GM10847 (cell line): Measurements from ENCODE around the gene NIPSNAP3A.

ENCODE experiments used
- POLR2A ChIP-seq: IDR thresholded peaks from 2 replicates; pipeline ENCODE4 v1.6.1; 2011; ENCODE audit not compliant: insufficient read length; ENCODE audit errors: extremely low read depth

NIPSNAP3A gene

GRCh38 chr9:104747565-104748358 lies at the start of gene NIPSNAP3A:
TSS of gene NIPSNAP3A (plus strand) at chr9:104747683. CDS start at chr9:104747793, 110 bp downstream.
- peak; percentile 62 for TF ChIP-seq POLR2A

DNA sequence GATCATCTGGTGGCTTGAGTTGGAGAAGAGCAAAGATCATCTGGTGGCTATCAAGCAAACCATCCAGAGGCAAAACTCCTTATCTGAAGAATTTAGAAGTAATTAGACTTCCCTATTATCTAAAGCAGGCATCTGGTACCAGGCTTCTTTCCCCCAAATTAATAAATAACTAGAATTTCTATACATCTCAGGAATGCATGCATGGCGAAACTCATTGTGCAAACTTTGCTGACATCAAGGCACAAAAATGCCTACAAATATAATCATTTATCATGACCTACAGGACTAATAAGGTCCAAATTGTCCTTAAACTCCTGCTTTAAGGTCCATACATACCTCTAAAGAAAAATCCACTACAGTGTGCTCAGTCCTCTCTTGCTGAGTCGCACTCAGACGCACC lies 47.2 kb upstream of the NIPSNAP3A start:
- no peak for TF ChIP-seq POLR2A

GRCh38 chr9:104711604-104712003 lies 35.9 kb upstream of the NIPSNAP3A start:
- TF ChIP-seq POLR2A = no peak

GRCh38 chr9:104725014-104725413 lies 22.5 kb upstream of the NIPSNAP3A start:
- no peak for TF ChIP-seq POLR2A

DNA sequence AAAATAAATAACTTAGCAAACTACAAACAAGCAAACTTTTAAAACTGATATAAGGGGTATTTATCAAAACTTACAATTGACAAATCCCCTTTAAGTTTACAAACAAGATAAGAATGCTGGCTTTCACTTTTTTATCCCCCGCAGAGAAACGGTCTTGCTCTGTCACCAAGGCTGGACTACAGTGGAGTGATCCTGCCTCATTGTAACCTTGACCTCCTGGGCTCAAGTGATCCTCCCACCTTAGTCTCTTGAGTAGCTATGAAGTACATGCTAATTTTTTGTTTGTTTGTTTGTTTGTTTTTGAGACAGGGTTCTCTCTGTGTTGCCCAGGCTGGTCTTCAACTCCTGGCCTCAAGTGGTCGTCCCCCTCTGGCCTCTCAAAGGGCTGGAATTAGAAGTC lies 9.0 kb upstream of the NIPSNAP3A start:
- TF ChIP-seq POLR2A = no peak

GRCh38 chr9:104740621-104741020 lies 6.9 kb upstream of the NIPSNAP3A start:
- no peak for TF ChIP-seq POLR2A

GRCh38 chr9:104743376-104743985 lies 4.0 kb upstream of the NIPSNAP3A start:
- no peak for TF ChIP-seq POLR2A

GRCh38 chr9:104745852-104746251 lies 1.6 kb upstream of the NIPSNAP3A start:
- TF ChIP-seq POLR2A = no peak

DNA sequence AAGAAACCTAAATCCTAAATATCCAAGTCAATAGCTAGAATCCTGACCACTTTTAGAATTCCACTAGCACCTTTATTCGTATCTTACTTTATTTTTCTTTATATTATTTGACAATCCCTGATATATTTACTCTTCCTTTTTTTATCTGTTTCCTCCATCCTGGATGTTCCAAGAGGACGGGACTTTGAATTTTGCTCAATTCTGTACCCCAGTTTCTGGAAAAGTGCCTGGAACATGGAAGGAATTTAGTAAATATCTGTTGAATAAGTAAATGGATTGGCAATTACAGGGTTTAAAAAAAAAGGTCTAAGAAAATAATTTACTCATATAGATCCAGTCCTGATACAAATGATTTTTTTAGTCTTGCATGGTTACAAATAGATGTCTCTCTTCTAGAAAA lies 1.2 kb upstream of the NIPSNAP3A start:
- no peak for TF ChIP-seq POLR2A

DNA sequence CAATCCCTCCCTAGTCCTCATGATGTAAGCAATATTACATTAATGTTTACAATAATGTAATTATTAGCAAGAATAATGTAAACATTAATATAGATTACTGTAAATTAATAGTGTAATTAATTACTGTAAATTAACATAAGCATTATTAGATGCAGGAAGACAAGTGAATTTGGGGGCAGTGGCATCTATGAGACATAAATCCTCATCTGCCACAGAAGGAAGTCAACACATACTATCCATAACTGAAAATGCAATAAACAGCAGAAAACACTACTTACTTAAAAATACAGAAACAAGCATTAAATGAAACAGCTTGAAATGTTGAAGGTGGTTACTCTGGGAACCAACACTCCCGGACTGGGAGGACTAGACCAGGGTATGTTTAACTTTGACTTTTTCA lies 685 bp upstream of the NIPSNAP3A start:
- no peak for TF ChIP-seq POLR2A

DNA sequence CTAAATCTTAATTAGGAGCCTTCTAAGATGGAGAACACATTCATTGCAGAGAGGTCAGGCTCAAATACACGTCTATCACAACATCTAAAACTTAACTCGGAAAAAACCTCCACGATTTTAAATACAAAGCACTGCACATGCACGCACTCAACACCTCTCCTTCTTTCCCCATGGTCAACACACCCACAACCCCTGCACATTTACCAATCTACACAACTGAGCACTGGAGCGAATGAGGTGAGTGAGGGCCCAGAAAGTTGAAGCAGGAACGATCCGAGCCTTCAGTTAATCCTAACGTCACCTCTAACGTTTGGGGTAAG lies 278 bp upstream of the NIPSNAP3A start:
- TF ChIP-seq POLR2A = no peak

- no peak for TF ChIP-seq POLR2A
Observed at GRCh38 chr9:104748359-104749031, 1.0 kb downstream of the NIPSNAP3A start.

- no peak for TF ChIP-seq POLR2A
Observed at GRCh38 chr9:104750185-104750767, 2.8 kb downstream of the NIPSNAP3A start.

DNA sequence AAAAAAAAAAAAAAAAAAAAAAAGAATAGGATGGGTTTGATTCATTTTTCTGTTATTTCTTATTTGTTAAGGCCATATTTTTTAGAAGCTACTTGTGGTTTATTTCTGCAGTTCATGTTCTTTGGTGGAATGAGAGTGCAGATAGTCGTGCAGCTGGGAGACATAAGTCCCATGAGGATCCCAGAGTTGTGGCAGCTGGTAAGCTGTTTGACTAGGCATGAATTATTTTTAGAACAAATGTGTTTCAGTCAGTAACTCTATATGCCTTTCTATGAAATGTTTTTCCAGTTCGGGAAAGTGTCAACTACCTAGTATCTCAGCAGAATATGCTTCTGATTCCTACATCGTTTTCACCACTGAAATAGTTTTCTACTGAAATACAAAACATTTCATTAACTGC lies 11.5 kb downstream of the NIPSNAP3A start:
- no peak for TF ChIP-seq POLR2A

DNA sequence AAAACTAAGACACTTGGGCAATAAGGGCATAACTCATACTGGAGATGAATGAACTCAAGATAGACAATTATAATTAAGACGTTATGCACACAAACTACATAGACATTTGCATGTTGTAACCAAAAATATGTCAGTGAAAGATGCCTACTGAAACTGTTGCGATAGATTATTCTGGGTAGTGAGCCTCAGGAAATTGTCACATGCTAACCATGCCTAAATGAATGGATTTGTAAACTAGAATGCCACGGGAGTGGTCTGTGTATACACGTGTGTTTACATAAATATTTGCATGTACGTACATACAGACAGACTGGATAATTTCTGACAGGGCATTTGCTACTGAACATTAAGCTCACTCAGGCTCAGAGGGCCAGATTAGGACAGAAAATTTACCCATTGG lies 17.7 kb downstream of the NIPSNAP3A start:
- no peak for TF ChIP-seq POLR2A

DNA sequence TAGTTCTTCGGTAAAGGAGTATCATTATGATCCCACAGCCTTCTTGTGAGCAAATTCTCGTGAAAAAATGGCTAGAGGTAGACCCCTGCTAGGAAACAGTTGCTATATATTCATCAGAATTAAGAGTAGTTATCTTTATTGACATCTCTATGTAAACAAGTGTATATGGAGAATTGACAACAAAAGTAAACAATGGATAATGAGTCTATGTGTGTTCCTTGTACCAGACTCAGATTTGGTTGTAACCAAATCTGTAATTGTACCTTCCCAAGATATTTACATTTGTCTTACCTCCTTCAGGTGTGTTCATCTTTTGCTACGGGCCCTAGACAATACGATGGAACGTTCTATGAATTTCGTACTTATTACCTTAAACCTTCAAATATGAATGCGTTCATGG lies 18.5 kb downstream of the NIPSNAP3A start:
- TF ChIP-seq POLR2A = no peak

DNA sequence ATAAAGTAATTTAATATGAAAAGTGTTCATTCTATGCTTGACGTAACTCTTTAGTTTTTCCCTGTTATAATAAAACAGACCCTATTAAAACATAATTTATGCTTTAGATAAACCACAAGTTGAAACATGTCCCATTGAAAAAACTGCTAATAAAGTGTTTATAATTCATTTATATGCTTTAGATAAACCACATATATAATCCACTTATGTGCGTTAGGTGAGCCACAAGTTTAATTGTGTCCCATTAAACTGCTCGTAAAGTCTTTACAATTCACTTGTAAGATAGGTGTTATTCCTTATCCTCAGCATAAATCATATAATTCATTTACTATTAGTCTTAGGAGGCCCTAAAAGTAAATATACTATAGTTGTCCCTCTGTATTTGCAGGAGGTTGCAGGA lies 20.0 kb downstream of the NIPSNAP3A start:
- no peak for TF ChIP-seq POLR2A

- TF ChIP-seq POLR2A = no peak
Observed at GRCh38 chr9:104769655-104770054, 22.2 kb downstream of the NIPSNAP3A start.
